GM12864 (cell line): Measurements from ENCODE around the gene CHID1.

Experiments
- DNase-seq: peaks from one replicate; pipeline ENCODE4 v3.0.0-alpha.2; 2011; ENCODE audit warnings: low read depth
- H3K4me3 ChIP-seq: 2 replicates; pipeline ENCODE4 v1.5.1; 2011; ENCODE audit warnings: mild to moderate bottlenecking, low read depth, low read length, control low read depth
- CTCF ChIP-seq: IDR thresholded peaks from 2 replicates; pipeline ENCODE4 v1.5.1; 2011; ENCODE audit warnings: low read depth, mild to moderate bottlenecking, moderate library complexity, low read length, control low read depth, inconsistent platforms; ENCODE audit errors: missing control alignments

The CHID1 gene

GRCh38 chr11:897253-898142, 13.1 kb downstream of the CHID1 start:
- H3K4me3 ChIP-seq, result no peak overlapping the region
- no peak for TF ChIP-seq CTCF
- no peak for DNase-seq

GRCh38 chr11:895331-896110, 15.1 kb downstream of the CHID1 start:
- no peak for TF ChIP-seq CTCF
- DNase-seq, result no peak
- H3K4me3 ChIP-seq, result no peak overlapping the region

- peak; percentile 21 for TF ChIP-seq CTCF
- no peak overlapping the region for H3K4me3 ChIP-seq
- no peak for DNase-seq
Measured at GRCh38 chr11:894575-895201, 15.9 kb downstream of the CHID1 start.

GRCh38 chr11:893008-893654, 17.5 kb downstream of the CHID1 start:
- TF ChIP-seq CTCF, result no peak
- no peak overlapping the region for H3K4me3 ChIP-seq
- DNase-seq, result no peak

GRCh38 chr11:890794-891540, 19.6 kb downstream of the CHID1 start:
- DNase-seq, result no peak
- H3K4me3 ChIP-seq, result no peak overlapping the region
- TF ChIP-seq CTCF, result no peak
